NT2/D1 (cell line): ENCODE measurements around the gene CDK15.

ENCODE experiments used
- SUZ12 ChIP-seq: IDR thresholded peaks from 2 replicates; pipeline ENCODE4 v1.6.1; 2011; ENCODE audit not compliant: insufficient read length, insufficient read depth; ENCODE audit errors: extremely low read depth
- YY1 ChIP-seq: IDR thresholded peaks from 2 replicates; pipeline ENCODE4 v1.6.1; 2011; ENCODE audit not compliant: insufficient read length, insufficient read depth

- no peak for TF ChIP-seq SUZ12
- TF ChIP-seq YY1: no peak
Measured at GRCh38 chr2:201837824-201838431, 31.6 kb downstream of the CDK15 start.
